WTC11 (cell line): ENCODE data around the gene LAMTOR4. TPM values are rescaled to one million over a fixed set of nuclear protein-coding genes. Genes with fewer than 3 reads are reported as not detected.

Experiments
- ATAC-seq: fragments of 200-7000 bp; cut with Tn5 transposase; 2 replicates; pipeline ENCODE4 v1.10.0; 2021; ENCODE audit warnings: mild to moderate bottlenecking, moderate library complexity
- CTCF ChIA-PET: fragments of 300-600 bp; sonication (Branson Sonifier 250); formaldehyde crosslinking; loops from one replicate; lab custom pipeline; 2021; ENCODE audit warnings: antibody characterized with exemption; lab: Charles Lee
- POLR2A ChIA-PET: fragments of 350-600 bp; sonication (Branson Sonifier 250); formaldehyde crosslinking; loops from one replicate; lab custom pipeline; 2021; ENCODE audit warnings: antibody characterized with exemption; lab: Charles Lee
- DNase-seq: peaks from one replicate; pipeline ENCODE4 v3.0.0; 2021; ENCODE audit warnings: low spot score
- H3K27ac Mint-ChIP-seq: 2 replicates; pipeline ENCODE4 v1.8.0; 2021; ENCODE audit warnings: mixed read lengths
- H3K27me3 Mint-ChIP-seq: 2 replicates; pipeline ENCODE4 v1.8.0; 2021; ENCODE audit warnings: low read depth, mild to moderate bottlenecking, moderate library complexity, mixed read lengths
- H3K36me3 Mint-ChIP-seq: 2 replicates; pipeline ENCODE4 v1.8.0; 2021; ENCODE audit warnings: mixed read lengths
- H3K4me1 Mint-ChIP-seq: 2 replicates; pipeline ENCODE4 v1.8.0; 2022; ENCODE audit warnings: mixed read lengths
- H3K4me3 Mint-ChIP-seq: 2 replicates; pipeline ENCODE4 v1.8.0; 2021; ENCODE audit warnings: mild to moderate bottlenecking, moderate library complexity, mixed read lengths
- H3K9me3 Mint-ChIP-seq: 2 replicates; pipeline ENCODE4 v1.8.0; 2021; ENCODE audit warnings: mixed read lengths
- AR ChIP-seq: fragments of 250-450 bp; sonication (Bioruptor Pico); IDR thresholded peaks from 2 replicates; pipeline ENCODE4 v1.9.0; 2021; ENCODE audit warnings: mild to moderate bottlenecking
- ATF1 ChIP-seq: sonication (generic); formaldehyde crosslinking; IDR thresholded peaks from 2 replicates; pipeline ENCODE4 v1.8.1; 2023; ENCODE audit warnings: mild to moderate bottlenecking, moderate library complexity, missing genetic modification reagents
- ATF2 ChIP-seq: sonication (generic); formaldehyde crosslinking; IDR thresholded peaks from 2 replicates; pipeline ENCODE4 v1.8.1; 2022; ENCODE audit warnings: low read depth, missing genetic modification reagents, borderline replicate concordance
- CDX4 ChIP-seq: fragments of 250-450 bp; sonication (Bioruptor Pico); IDR thresholded peaks from 2 replicates; pipeline ENCODE4 v1.9.0; 2021; ENCODE audit warnings: moderate library complexity, mild to moderate bottlenecking, inconsistent platforms, borderline replicate concordance
- CREM ChIP-seq: sonication (generic); formaldehyde crosslinking; IDR thresholded peaks from 2 replicates; pipeline ENCODE4 v1.8.1; 2022; ENCODE audit warnings: mild to moderate bottlenecking, missing genetic modification reagents, moderate library complexity
- E2F5 ChIP-seq: sonication (generic); formaldehyde crosslinking; IDR thresholded peaks from 2 replicates; pipeline ENCODE4 v1.8.1; 2022; ENCODE audit warnings: mild to moderate bottlenecking, moderate library complexity, missing genetic modification reagents
- FOXP1 ChIP-seq: sonication (generic); formaldehyde crosslinking; IDR thresholded peaks from 2 replicates; pipeline ENCODE4 v1.8.0; 2022; ENCODE audit warnings: missing genetic modification reagents, mild to moderate bottlenecking, moderate library complexity, borderline replicate concordance
- GABPB1 ChIP-seq: sonication (generic); formaldehyde crosslinking; IDR thresholded peaks from 2 replicates; pipeline ENCODE4 v1.8.1; 2023; ENCODE audit warnings: mild to moderate bottlenecking, missing genetic modification reagents
- HMGA2 ChIP-seq: fragments of 250-450 bp; sonication (Bioruptor Pico); IDR thresholded peaks from 2 replicates; pipeline ENCODE4 v1.4.0; 2021; ENCODE audit warnings: mild to moderate bottlenecking, moderate library complexity
- JAZF1 ChIP-seq: fragments of 250-450 bp; sonication (Bioruptor Pico); IDR thresholded peaks from 2 replicates; pipeline ENCODE4 v1.9.0; 2021; ENCODE audit warnings: moderate library complexity, mild to moderate bottlenecking, inconsistent platforms
- MXD4 ChIP-seq: fragments of 250-450 bp; sonication (Bioruptor Pico); IDR thresholded peaks from 2 replicates; pipeline ENCODE4 v1.8.0; 2021; ENCODE audit warnings: mild to moderate bottlenecking, moderate library complexity, borderline replicate concordance
- MYBL2 ChIP-seq: sonication (generic); formaldehyde crosslinking; IDR thresholded peaks from 2 replicates; pipeline ENCODE4 v1.8.1; 2023; ENCODE audit warnings: mild to moderate bottlenecking, moderate library complexity, missing genetic modification reagents
- NFYB ChIP-seq: sonication (generic); formaldehyde crosslinking; conservative IDR thresholded peaks from 2 replicates; pipeline ENCODE4 v1.8.0; 2022; ENCODE audit warnings: low read depth, missing genetic modification reagents
- OVOL2 ChIP-seq: fragments of 250-450 bp; sonication (Bioruptor Pico); IDR thresholded peaks from 2 replicates; pipeline ENCODE4 v1.9.0; 2021; ENCODE audit warnings: mild to moderate bottlenecking, borderline replicate concordance
- SOX15 ChIP-seq: fragments of 250-450 bp; sonication (Bioruptor Pico); IDR thresholded peaks from 2 replicates; pipeline ENCODE4 v1.9.0; 2021; ENCODE audit warnings: mild to moderate bottlenecking
- SP1 ChIP-seq: sonication (generic); formaldehyde crosslinking; conservative IDR thresholded peaks from 2 replicates; pipeline ENCODE4 v1.8.1; 2022; ENCODE audit warnings: missing genetic modification reagents
- TP53 ChIP-seq: sonication (generic); formaldehyde crosslinking; IDR thresholded peaks from 2 replicates; pipeline ENCODE4 v1.8.1; 2023; ENCODE audit warnings: mild to moderate bottlenecking, missing genetic modification reagents
- ZBTB43 ChIP-seq: sonication (generic); formaldehyde crosslinking; IDR thresholded peaks from 2 replicates; pipeline ENCODE4 v1.8.1; 2023; ENCODE audit warnings: mild to moderate bottlenecking, missing genetic modification reagents
- ZMAT4 ChIP-seq: fragments of 250-450 bp; sonication (Bioruptor Pico); IDR thresholded peaks from 2 replicates; pipeline ENCODE4 v1.9.0; 2021; ENCODE audit warnings: mild to moderate bottlenecking
- ZNF317 ChIP-seq: sonication (generic); formaldehyde crosslinking; IDR thresholded peaks from 2 replicates; pipeline ENCODE4 v1.8.1; 2023; ENCODE audit warnings: low read depth, mild to moderate bottlenecking, moderate library complexity, missing genetic modification reagents, borderline replicate concordance
- ZNF532 ChIP-seq: fragments of 250-450 bp; sonication (Bioruptor Pico); IDR thresholded peaks from 2 replicates; pipeline ENCODE4 v1.9.0; 2021; ENCODE audit warnings: mild to moderate bottlenecking, borderline replicate concordance
- total RNA-seq: library from RNA; stranded (reverse); gene quantifications from 3 replicates; pipeline ENCODE4 v1.2.3, GENCODE V29; 2021

Gene LAMTOR4
- total RNA-seq, 1 experiment from 2014 or later: 199 TPM

- TF ChIP-seq ZMAT4 (CRISPR knock-in tag) (no peak), JAZF1 (CRISPR knock-in tag) (no peak), OVOL2 (CRISPR knock-in tag) (no peak; the same call in 1 of the 2 replicates), HMGA2 (CRISPR knock-in tag) (no peak), NFYB (no peak), FOXP1 (CRISPR knock-in tag) (0 out of 2 replicates have a peak, but pooled peaks have one; percentile 34), TP53 (CRISPR knock-in tag) (no peak), SOX15 (CRISPR knock-in tag) (no peak), AR (CRISPR knock-in tag) (no peak), E2F5 (CRISPR knock-in tag) (0 out of 2 replicates have a peak, but pooled peaks have one; percentile 20), CDX4 (no peak), MXD4 (no peak), ZNF317 (CRISPR knock-in tag) (no peak), CREM (CRISPR knock-in tag) (peak; percentile 46; the same call in 1 of the 2 replicates)
- TF ChIP-seq, all 79 proteins: peak for 18
Measured at GRCh38 chr7:100119072-100119969, 29.4 kb upstream of the LAMTOR4 start, which contains the start of the genes CNPY4 and TAF6 (continued).

GRCh38 chr7:100119970-100120732, 28.6 kb upstream of the LAMTOR4 start:
- TF ChIP-seq SP1 (peak; percentile 67), ATF2 (CRISPR knock-in tag) (no peak), ZBTB43 (0 out of 2 replicates have a peak, but pooled peaks have one; percentile 29), ATF1 (CRISPR knock-in tag) (peak; percentile 32; the same call in 1 of the 2 replicates), ZNF532 (CRISPR knock-in tag) (0 out of 2 replicates have a peak, but pooled peaks have one; percentile 45), MYBL2 (CRISPR knock-in tag) (0 out of 2 replicates have a peak, but pooled peaks have one; percentile 49), GABPB1 (CRISPR knock-in tag) (no peak)
- peak overlapping the region; percentile 96 for H3K27ac Mint-ChIP-seq
- peaks cover 2% of the 10 kb centered on the region; the same call in 1 of the 2 replicates for H3K36me3 Mint-ChIP-seq
- no peaks in the 10 kb centered on the region for H3K9me3 Mint-ChIP-seq
- ChIA-PET CTCF (interaction anchor here (1.6 kb wide), 1 partner anchor 11 kb away, joined by 8 read pairs; no protein-coding TSS in a partner anchor), POLR2A (interaction anchor here (1.8 kb wide), 1 partner anchor 18 kb away, joined by 9 read pairs; the partner anchor contains the start of genes AP4M1 and MCM7)
- DNase-seq (peak; percentile 65), ATAC-seq (peak; percentile 65)
- H3K4me1 Mint-ChIP-seq: peaks cover 18% of the 10 kb centered on the region
- peak overlapping the region; percentile 98 for H3K4me3 Mint-ChIP-seq
- H3K27me3 Mint-ChIP-seq: no peaks in the 10 kb centered on the region
